Effector CD4-positive, alpha-beta T cell (primary cell): Measurements from ENCODE around the gene PTPRC.

Source experiments
- DNase-seq: peaks from one replicate; pipeline ENCODE4 v3.0.0-alpha.2; 2020

PTPRC gene

DNA sequence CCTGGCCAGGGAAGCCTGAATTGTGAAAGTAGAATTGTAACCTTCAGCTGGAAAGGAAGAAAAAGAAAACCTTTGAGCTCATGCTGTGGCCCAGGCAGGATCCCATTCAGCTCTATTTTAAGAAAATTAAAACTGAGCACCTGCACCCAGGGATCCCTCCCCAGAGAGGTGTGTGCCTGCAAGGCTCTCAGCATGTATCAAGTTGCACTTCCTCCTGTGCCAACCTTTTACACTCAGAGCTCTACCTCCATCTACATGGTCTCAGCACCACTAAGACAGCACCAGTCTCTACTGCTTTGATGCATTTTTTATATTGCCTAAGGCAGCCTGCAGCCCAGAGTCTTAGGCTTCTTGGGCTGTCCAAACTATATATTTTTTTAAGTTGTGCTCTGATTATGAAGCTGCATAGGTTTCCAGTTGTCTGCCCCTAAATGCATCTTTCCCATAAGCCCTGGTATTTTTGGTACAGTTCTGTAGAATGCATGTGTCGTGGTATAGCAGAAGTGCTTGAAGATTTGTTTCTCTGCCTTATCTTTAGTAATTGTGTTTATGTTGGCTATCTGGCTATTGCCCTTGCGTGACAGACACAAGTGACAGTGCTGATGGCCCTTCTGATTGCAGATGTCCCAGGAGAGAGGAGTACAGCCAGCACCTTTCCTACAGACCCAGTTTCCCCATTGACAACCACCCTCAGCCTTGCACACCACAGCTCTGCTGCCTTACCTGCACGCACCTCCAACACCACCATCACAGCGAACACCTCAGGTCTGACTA is 63.1 kb downstream of the PTPRC start:
- no peak for DNase-seq

DNA sequence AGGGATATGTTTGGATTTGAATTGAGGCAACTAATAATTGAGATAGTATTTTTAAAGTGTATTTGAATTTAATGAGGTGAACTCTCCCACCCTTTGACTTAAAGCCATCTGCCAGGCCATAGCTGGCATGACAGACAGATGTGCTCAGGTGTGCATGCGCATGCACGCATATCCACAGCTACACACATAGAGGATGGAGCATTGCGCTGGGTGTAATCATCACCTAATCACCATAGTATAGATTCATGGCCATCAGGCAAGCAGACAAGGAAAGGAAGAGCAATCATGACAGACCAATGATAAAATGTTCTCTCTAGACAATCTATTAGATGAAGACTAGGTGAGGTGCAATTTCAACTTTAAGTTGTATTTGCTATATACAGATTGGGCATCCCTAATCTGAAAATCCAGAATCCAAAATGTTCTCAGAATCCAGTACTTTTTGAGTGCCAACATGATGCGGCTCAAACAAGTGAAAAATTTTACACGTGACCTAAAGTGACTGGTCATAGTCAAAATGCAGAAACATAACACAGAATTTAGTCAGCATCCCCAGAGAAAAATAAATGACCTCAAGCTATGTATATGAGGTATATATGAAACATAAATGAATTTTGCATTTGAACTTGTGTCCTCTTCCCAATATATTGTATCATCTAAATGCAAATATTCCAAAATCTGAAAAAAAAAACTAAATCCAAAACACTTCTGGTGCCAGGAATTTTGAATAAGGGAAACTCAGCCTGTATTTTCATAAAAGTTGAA is 70.1 kb downstream of the PTPRC start:
- DNase-seq: no peak

DNA sequence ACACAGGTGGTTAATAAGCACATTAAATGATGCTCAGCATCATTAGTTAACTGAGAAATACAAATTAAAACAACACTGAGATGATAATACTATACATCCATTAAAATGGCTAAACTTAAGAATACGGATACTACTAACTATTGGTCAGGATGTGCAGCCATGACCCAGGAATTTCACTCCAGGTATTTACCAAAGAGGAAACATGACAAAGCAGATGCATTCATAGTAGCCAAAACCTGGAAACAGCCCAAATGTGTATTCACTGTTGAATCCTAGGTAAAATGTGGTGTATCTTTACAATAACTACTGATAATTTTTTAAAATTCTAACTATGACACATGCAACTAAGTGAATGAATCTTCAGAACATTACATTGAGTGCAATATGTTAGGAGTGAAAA is 73.0 kb downstream of the PTPRC start:
- no peak for DNase-seq

DNA sequence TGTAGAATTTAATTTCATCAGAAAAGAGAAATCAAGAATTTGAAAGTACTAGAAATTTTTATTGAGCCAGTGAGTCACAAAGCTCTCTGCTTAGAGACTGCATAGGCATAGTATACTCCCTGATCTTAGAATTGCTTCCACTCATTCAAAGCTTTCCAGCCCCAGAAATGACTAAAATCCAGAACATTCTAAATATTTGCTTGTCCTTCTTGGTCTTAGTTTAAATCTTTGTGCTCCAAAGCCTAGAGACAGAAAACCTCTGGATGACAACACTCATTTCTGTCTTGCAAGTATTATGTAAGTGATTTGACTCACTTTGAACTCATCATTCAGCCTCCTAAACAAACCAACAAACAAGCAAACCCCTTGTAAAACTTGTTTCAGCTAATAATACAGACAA is 74.2 kb downstream of the PTPRC start:
- no peak for DNase-seq

DNA sequence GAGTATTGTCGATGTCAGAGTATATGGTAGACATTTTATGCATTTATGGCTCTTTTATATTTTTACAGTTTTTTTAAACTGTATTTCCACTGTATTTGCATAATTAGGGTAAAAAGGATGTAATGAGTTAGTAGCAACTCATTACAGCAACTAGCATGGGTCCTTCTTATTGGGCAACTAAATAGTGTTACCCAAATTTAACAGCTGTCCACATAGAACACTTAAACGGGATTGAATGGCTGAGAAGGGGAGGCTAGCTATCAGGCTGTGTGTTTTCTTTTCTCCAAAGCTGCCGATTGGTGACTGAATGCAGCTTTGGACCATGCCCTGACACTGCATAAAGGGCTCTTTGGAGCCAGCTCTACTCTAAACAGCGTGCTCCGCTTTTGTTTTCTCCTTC is 75.4 kb downstream of the PTPRC start:
- no peak for DNase-seq

DNA sequence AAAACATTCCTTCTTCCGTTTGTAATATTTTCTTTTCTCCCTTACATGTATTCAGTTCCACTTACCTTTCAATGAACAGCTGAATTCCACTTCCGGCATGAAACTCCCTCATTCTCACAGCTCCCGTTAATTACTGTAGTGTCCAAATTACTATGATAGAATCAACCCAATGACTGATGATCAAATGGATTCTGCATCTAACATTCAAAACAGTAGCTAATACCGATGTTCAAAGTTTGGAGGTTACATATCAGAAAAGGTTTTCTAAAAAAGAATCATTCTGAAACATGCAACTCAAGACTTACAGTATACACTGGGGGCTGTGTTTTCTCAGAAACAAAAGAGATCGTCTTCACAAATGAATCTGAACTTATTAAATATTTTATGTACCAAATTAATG is 77.2 kb downstream of the PTPRC start:
- no peak for DNase-seq

DNA sequence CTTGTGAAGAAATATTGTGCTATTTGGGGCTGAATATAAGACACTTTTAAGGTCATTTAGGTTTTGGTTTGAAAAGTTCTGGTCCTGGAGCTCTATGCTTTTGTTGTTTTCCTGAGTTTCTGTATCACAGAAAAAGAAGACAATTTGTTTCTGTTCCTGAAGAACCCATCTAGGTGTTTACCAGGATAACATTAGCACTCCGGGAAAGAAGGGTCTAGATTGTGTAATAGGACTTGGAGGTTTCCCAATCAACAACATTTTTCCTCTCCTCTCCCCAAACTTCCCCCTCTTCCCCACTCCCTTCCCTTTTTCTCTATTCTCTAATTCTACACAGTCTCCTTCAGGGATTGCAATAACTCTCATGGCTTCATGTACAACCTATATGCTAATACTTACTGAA is 78.7 kb downstream of the PTPRC start:
- DNase-seq: no peak

DNA sequence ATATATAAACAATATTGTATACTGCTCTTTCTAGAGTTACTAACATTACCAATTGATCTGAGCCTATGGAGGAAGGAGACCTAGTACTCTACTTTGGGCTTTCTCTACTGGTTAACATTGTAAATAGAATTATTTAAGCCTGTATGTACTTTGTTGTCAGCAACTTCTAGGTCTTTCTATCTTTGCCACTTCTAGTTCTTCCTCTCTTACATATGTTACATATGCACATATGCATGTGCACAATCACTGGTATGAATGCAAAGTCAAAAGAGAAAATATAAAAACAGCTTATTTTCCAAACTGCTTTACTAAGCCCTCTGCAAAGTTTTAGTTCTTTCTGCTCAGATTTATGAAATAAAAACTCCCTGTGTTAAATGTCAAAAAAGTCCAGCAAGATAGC is 84.3 kb downstream of the PTPRC start:
- no peak for DNase-seq

DNA sequence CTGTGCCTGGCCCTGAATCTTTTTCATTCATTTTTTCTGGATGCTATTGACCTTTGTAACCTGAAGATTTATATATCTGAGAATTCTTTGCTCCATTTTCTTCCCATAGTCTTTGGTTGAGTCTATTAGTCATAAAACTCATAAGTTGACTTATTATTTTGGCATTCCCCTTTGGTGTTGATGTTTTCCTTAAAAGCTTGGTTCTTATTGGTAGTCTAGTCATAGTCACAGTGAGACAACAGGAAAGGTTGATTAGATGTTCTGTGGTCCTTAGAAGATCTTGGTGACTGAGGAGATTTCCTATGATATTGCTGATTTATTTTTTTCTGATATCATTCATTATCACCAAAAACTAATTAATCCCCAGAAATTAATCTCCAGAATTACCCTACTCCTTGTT is 86.2 kb downstream of the PTPRC start:
- no peak for DNase-seq

DNA sequence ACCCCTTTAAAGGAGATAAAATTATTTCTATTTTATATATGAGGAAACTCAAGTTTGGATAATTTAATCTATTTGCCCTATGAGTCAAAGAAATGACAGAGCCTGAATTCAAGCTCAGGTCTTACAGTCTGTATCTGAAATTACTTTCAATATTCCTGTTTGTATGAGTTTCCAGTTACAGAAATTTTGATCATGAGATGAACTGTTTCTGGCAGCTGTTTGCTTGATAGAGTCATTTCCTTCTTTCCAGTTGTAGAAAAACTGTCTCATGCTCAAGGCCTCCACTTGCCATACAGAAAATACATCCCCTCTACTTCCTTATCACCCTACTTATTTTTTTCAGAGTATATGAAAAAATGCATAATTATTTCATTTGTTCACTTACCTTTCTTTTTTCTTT is 87.6 kb downstream of the PTPRC start:
- DNase-seq: no peak

DNA sequence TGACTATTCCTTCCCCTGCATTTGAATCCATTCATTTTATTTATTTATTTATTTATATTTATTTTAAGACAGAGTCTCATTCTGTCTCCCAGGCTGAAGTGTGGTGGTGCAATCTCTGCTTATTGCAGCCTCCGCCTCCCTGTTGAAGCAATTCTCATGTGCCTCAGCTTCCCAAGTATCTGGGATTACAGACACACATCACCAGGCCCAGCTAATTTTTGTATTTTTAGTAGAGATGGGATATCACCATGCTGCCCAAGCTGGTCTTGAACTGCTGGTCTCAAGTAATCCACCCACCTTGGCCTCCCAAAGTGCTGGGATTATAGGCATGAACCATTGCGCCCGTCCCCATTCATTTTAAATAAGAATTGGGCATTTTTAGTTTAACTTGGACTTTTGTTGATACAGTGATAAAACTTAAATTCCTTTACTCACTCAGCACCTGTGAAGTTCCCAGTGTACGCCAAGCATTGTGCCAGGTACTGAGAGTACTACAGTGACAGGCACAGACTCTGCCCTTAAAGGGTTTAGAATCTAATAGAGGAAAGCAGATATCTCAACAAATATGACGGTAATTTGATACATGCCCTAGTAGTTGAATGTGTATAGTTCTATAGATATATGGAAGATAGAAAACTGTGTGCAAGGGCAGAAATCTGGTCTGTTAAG is 90.5 kb downstream of the PTPRC start:
- DNase-seq: no peak

DNA sequence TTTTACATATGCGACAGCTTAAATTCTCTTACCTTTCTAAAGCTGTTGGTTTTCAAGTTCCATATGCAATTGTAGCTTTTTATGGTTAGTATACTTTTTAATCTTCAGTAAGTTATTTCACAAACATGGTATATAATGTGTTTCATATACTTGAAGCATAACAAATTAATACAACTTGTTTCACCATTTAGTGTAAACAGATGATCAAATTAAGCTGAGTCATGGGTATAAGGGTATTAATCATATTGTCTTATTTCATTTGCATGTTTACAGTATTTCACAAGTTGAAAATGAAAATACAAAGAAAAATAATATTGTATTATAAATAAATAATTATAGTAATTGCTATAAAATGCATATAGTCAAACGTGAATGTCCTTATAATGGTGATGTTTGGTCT is 92.1 kb downstream of the PTPRC start:
- no peak for DNase-seq

DNA sequence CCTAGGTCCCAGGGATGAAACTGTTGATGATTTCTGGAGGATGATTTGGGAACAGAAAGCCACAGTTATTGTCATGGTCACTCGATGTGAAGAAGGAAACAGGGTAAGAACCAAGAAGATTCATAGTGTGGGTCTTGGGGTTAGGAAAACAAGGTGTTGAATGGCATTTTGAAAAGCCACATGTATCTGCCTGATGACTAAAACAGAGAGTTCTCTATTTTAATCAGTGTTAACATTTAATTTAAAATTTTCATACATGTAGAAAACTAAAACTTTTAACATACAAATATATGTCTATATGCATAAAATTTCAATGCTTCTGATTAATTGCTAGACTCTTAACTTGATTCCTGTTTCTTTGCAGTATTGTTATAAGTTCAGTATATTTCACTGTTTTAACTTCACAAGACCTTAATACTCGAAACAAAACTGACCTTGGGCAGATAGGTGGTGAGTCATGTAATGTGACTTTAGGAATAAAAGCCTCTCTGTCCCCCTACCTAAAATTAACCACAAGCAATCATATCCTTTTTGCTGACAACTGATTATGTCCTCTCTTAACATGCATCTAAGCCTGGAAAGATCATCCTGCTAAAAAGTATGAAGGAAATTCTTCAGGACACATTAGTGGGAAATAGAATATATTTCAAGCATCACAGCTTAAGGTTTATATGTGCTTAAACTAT is 95.6 kb downstream of the PTPRC start:
- DNase-seq: no peak

DNA sequence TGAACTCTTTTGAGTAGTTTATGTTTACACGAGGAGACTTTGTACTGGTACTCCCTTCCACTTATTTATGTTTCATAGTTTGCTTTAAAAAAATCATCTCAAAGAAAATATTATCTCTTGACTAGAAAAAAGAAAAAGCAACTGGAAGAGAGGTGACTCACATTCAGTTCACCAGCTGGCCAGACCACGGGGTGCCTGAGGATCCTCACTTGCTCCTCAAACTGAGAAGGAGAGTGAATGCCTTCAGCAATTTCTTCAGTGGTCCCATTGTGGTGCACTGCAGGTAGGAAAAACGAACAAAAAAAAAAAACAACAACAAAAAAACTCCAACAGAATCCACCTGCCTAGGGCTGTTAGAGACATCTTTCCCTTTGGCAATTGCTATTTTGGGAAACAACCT is 102.9 kb downstream of the PTPRC start:
- DNase-seq: no peak

DNA sequence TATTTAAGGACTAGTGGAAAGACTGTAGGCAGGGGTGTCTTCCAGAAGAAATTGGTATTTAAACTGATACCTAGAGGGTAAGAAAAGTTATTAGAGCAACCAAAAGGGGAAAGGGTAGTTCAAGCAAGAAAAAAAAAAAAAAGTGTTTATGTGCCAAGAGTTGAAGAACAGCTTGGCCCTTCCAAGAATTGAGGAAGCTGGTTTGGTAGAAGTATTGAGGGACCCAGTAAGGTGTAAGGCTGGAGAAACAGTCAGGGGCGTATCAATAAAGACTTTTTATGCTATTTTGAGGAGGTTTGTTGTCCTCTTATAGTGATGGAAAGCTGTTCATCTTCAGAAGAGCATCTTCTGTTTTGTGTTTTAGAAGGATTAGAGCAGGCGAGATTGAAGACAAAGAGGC is 108.3 kb downstream of the PTPRC start:
- no peak for DNase-seq

DNA sequence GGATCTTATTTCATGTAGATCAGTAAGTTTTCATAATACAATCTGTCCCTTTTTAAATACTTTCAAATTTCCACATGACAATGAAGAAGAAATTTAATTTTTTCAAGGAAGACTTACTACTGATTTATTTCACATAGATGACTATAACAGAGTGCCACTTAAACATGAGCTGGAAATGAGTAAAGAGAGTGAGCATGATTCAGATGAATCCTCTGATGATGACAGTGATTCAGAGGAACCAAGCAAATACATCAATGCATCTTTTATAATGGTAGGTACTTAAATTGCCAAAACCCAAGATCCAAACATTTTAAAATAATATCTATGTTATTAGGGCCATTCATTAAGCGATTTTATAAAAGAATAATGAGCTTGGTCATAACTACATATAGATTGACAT is 110.4 kb downstream of the PTPRC start:
- no peak for DNase-seq

DNA sequence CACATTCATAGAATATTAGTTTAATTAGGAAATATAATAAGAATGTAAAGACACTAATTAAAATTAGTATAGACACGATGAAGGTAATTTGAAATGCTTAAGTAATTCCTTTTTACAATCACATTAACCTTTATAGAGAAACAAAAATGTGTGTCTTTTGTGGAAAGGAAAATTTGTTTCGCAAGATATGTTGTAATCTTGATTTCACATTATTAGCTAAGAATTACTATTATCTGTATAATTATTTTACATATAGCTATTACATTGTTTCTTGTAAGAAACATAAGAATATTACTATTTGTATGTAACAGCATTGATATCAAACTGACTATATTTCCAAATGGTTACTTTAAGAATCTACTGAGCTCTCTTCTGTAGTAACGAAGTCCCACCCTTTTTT is 111.2 kb downstream of the PTPRC start:
- DNase-seq: no peak

DNA sequence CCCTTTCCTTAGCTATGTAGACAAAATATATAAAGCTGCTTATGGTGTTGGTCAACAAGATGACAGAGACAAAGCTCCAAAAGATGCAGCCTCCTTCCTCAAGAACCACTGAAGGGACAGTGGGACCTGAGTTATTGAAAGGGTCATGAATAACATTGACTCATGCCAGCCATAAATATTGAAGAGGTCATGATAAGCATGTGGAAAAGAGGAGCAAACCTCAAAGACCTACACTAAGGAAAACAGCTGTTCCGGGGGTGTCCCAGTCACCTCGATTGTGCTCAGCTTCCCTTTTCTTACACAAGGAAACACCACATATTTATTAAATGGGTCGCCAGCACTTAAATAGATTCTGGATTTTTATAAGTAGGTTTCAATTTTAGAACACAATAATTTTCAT is 112.9 kb downstream of the PTPRC start:
- no peak for DNase-seq

DNA sequence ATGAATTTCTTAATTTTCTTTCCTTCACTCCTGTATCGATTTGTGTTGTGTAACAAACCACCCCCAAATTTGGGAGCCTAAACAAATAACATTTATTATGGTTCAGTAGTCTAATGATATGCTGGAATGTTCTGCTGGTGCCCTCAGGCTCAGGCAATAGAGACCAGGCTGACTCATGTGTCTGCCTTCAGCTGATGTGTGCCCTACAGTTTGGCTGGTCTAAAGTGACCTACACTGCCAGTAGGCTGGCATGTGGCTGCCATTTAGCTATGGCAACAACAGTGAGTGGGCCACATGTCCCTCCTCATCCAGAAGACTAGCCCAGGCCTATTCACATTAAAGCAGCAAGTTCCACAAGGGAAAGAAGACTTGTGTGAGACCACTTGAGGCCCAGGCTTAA is 115.8 kb downstream of the PTPRC start:
- no peak for DNase-seq

DNA sequence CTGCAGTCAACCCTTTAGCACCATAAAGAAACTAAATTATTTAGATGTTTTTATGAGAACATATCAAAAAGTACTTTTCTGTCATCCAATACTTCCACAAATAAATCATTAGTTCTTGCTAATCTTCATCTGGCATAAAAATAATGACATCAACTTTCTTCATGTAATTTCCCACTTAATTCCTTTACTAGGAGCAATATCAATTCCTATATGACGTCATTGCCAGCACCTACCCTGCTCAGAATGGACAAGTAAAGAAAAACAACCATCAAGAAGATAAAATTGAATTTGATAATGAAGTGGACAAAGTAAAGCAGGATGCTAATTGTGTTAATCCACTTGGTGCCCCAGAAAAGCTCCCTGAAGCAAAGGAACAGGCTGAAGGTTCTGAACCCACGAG is 116.9 kb downstream of the PTPRC start:
- DNase-seq: no peak

DNA sequence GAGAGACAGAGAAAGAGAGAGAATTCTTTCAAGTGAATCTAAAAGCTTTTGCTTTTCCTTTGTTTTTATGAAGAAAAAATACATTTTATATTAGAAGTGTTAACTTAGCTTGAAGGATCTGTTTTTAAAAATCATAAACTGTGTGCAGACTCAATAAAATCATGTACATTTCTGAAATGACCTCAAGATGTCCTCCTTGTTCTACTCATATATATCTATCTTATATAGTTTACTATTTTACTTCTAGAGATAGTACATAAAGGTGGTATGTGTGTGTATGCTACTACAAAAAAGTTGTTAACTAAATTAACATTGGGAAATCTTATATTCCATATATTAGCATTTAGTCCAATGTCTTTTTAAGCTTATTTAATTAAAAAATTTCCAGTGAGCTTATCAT is 117.6 kb downstream of the PTPRC start:
- no peak for DNase-seq

DNA sequence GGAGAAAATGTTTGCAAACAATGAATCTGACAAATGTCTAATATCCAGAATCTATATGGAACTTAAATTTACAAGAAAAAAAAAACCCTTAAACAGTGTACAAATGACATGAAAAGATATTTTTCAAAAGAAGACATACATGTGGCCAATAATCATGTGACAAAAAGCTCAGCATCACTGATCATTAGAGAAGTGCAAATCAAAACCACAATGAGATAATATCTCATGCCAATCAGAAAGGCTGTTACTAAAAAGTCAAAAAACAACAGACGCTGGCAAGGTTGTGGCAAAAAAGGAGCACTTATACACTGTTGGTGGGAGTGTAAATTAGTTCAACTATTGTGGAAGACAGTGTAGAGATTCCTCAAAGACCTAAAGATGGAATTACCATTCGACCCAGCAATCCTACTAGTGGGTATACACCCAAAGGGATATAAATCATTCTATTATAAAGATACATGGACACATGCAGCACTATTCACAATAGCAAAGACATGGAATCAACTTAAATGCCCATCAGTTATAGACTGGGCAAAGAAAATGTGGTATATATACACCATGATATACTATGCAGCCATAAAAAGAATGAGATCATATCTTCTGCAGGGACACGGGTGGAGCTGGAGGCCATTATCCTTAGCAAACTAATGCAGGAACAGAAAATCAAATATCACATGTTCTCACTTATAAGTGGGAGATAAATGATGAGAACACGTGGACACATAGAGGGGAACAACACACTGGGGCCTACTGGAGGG is 123.2 kb downstream of the PTPRC start:
- DNase-seq: no peak

DNA sequence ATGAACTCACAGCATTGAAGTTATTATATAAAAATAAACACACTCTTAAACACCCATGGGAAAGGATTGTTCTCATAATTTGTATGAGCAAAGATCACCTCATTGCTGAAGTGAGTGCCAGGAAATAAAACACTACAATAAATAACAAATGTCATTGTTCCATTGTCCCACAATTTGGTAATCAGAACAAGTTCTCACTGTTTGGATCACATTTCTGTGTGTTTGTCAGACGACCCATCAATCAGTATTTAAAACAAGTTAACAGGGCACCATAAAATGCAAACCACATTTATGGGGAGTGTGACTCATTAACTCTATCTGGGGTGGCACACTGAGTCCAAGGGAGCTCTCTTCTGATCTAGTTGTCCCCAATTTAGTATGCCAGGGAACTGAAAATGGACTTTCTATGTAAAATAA is 124.5 kb downstream of the PTPRC start:
- no peak for DNase-seq
